Measurements from ENCODE around the gene TMOD3.

TMOD3 gene

DNA sequence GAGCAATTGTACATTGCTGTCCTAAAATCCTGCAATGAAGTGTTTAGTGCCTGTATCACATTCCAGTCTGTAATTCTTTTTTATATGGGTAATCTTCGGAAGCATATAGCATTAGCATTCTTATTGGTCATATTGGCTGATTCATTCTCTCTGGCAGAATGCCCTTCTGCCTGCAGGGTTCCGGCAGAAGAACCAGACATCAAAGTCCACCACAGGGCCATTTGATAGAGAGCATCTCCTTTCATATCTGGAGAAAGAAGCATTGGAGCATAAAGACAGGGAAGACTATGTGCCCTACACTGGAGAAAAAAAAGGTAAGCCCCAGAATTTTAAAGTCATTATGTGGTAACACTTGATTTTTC is 39.6 kb downstream of the TMOD3 start:
- DNase-seq (ENCODE audit: low read depth) = peak; percentile 34
- TF ChIP-seq, protein P1, sequence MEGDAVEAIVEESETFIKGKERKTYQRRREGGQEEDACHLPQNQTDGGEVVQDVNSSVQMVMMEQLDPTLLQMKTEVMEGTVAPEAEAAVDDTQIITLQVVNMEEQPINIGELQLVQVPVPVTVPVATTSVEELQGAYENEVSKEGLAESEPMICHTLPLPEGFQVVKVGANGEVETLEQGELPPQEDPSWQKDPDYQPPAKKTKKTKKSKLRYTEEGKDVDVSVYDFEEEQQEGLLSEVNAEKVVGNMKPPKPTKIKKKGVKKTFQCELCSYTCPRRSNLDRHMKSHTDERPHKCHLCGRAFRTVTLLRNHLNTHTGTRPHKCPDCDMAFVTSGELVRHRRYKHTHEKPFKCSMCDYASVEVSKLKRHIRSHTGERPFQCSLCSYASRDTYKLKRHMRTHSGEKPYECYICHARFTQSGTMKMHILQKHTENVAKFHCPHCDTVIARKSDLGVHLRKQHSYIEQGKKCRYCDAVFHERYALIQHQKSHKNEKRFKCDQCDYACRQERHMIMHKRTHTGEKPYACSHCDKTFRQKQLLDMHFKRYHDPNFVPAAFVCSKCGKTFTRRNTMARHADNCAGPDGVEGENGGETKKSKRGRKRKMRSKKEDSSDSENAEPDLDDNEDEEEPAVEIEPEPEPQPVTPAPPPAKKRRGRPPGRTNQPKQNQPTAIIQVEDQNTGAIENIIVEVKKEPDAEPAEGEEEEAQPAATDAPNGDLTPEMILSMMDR (IDR thresholded peaks at IDR 0.05; ENCODE audit: control insufficient read depth, insufficient read depth, low read depth, low read length, missing control alignments) = no peak
- no peak overlapping the region for H3K4me3 ChIP-seq (ENCODE audit: control insufficient read depth, low read depth, low read length)

DNA sequence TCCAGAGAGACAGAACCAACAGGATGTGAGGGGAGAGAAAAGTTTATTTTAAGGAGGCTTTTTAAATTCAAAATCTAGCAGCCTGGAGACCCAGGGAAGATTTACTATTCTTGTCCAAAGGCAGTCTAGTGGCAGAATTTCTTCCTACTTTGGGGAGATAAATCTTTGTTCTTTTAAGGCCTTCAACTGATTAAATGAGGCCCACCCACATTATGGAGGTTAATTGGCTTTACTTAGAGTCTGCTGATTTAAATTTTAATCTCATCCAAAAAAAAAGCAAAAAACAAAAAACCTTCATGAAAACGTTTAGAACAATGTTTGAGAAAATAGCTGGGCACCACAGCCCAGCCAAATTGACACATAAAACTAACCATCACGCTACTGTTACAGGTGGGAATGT is 41.3 kb downstream of the TMOD3 start:
- TF ChIP-seq, protein P1 (IDR thresholded peaks at IDR 0.05; ENCODE audit: control insufficient read depth, insufficient read depth, low read depth, low read length, missing control alignments) = no peak
- no peak overlapping the region for H3K4me3 ChIP-seq (ENCODE audit: control insufficient read depth, low read depth, low read length)
- DNase-seq (ENCODE audit: low read depth) = no peak

GRCh38 chr15:51874751-51875644 is 45.5 kb downstream of the TMOD3 start:
- TF ChIP-seq, protein P1 (IDR thresholded peaks at IDR 0.05; ENCODE audit: control insufficient read depth, insufficient read depth, low read depth, low read length, missing control alignments) = no peak
- no peak overlapping the region for H3K4me3 ChIP-seq (ENCODE audit: control insufficient read depth, low read depth, low read length)
- peak; percentile 88 for DNase-seq (ENCODE audit: low read depth)

DNA sequence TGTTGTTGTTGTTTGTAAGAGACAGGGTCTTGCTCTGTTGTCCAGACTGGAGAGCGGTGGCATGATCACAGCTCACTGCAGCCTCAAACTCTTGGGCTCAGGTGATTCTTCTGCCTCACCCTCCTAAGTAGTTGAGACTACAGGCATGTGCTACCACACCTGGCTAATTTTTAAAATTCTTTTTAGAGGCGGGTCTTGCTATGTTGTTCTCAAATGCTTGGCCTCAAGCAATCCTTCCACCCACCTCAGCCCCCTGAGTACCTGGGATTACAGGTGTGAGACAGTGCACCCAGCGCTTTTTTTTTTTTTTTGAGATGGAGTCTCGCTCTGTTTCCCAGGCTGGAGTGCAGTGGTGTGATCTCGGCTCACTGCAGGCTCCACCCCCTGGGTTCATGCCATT is 46.7 kb downstream of the TMOD3 start:
- TF ChIP-seq, protein P1 (IDR thresholded peaks at IDR 0.05; ENCODE audit: control insufficient read depth, insufficient read depth, low read depth, low read length, missing control alignments) = no peak
- no peak overlapping the region for H3K4me3 ChIP-seq (ENCODE audit: control insufficient read depth, low read depth, low read length)
- no peak for DNase-seq (ENCODE audit: low read depth)

DNA sequence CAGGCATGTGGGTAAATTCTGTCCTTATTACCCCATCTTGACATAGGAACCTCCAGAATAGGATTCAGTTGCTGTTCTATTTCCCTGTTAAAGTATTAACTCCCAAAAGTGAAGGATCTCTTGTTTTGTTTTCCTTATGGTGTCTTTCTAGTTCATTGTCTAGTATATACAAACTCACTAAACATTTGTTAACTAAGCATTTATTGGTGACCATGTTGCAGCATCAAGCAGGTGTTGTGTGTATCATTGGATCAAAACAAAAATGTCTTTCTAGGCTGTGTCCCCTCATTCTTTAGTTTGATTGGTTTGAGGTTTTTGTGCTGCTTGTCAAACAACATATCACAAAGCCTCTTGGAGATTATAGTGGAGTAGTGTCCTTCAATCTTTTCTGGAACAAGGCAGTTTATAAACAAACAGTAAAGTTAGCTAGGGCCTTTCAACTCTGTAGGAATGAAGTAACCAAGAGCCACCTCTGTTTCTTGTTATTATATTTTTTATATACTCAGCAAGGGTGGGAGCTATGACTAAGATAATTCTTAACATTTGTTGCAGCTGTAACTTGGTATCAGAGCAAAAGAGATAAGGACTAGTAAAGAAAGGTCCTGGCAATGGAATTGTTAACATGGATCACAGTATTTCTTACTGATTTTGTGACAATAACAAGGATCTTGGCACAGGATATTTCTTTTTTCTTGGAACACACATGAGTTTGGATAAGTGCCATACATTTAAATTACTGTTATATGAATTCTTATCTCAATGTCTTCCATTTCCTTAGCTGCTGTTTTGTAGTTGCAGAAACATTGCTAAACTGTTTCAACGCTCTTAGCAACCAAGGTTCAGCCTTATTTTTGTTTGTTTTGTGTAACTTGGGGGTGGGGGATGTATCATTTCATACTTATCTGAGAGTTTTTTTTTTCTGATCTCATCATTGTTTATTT is 49.3 kb downstream of the TMOD3 start:
- TF ChIP-seq, protein P1 (IDR thresholded peaks at IDR 0.05; ENCODE audit: control insufficient read depth, insufficient read depth, low read depth, low read length, missing control alignments) = no peak
- DNase-seq (ENCODE audit: low read depth) = no peak
- H3K4me3 ChIP-seq (ENCODE audit: control insufficient read depth, low read depth, low read length) = no peak overlapping the region

DNA sequence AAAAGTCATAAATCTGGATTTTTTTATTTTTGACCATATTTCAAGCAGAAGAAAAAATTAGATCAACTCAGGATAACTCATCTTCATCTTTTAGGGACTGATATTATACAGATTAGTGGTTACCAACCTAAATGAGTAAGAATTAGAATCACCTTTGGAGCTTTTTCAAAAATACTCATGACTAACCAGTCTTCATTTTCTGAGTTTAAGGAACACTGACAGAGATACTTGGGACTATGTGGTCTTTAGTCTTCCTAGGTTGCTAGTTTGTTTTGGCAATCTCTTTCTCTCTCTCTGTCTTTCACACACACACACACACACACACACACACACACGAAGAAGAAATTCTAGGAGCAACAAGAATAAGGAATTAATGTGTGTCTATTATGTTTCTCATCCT is 50.1 kb downstream of the TMOD3 start:
- TF ChIP-seq, protein P1 (IDR thresholded peaks at IDR 0.05; ENCODE audit: control insufficient read depth, insufficient read depth, low read depth, low read length, missing control alignments) = no peak
- DNase-seq (ENCODE audit: low read depth) = no peak
- H3K4me3 ChIP-seq (ENCODE audit: control insufficient read depth, low read depth, low read length) = no peak overlapping the region
